WTC11 (cell line): ENCODE results near the gene ZSCAN10.

Source experiments
- GABPB1 ChIP-seq: sonication (generic); formaldehyde crosslinking; IDR thresholded peaks from 2 replicates; pipeline ENCODE4 v1.8.1; 2023; ENCODE audit warnings: mild to moderate bottlenecking, missing genetic modification reagents
- SP1 ChIP-seq: sonication (generic); formaldehyde crosslinking; conservative IDR thresholded peaks from 2 replicates; pipeline ENCODE4 v1.8.1; 2022; ENCODE audit warnings: missing genetic modification reagents
- TEAD1 ChIP-seq: sonication (generic); formaldehyde crosslinking; IDR thresholded peaks from 2 replicates; pipeline ENCODE4 v1.8.0; 2022; ENCODE audit warnings: mild to moderate bottlenecking, missing genetic modification reagents
- ZBTB21 ChIP-seq: sonication (generic); formaldehyde crosslinking; IDR thresholded peaks from 2 replicates; pipeline ENCODE4 v1.8.1; 2023; ENCODE audit warnings: mild to moderate bottlenecking, missing genetic modification reagents, borderline replicate concordance
- TF ChIP-seq, protein P1 (sequence below): sonication (generic); formaldehyde crosslinking; IDR thresholded peaks from 2 replicates; pipeline ENCODE4 v1.8.0; 2022; ENCODE audit warnings: mild to moderate bottlenecking, missing genetic modification reagents
- TF ChIP-seq, protein P2 (sequence below): sonication (generic); formaldehyde crosslinking; IDR thresholded peaks from 2 replicates; pipeline ENCODE4 v1.8.0; 2022; ENCODE audit warnings: mild to moderate bottlenecking, missing genetic modification reagents
- TF ChIP-seq, protein P3 (sequence below): sonication (generic); formaldehyde crosslinking; IDR thresholded peaks from 2 replicates; pipeline ENCODE4 v1.8.1; 2022; ENCODE audit warnings: mild to moderate bottlenecking, missing genetic modification reagents, moderate library complexity, borderline replicate concordance
- TF ChIP-seq, protein P4 (sequence below): sonication (generic); formaldehyde crosslinking; IDR thresholded peaks from 2 replicates; pipeline ENCODE4 v1.8.1; 2023; ENCODE audit warnings: mild to moderate bottlenecking, missing genetic modification reagents, moderate library complexity
- TF ChIP-seq, protein P5 (sequence below): fragments of 200-600 bp; IDR thresholded peaks from 2 replicates; pipeline ENCODE4 v1.8.0; 2022; ENCODE audit warnings: antibody characterized with exemption

DNA sequence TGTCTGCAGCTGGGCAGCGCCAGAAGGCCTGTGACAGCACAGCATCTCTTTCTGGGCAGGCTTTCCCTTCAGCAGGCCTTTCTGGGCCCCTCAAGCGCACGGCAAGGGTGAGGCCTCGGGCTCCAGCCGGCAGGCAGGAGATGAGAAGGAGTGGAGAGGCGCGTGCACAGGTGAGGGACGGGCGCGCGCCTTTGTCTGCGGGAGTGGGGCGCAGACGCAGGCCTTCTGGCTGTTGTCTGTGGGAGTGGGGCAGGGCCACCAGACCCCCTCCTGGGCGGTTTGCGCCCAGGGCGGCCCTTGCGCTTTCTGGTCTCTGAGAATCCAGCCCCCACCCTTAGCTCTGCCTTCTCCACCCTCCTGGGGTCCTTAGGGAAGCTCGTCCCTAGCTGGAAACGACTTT lies 19.8 kb upstream of the ZSCAN10 start:
- TF ChIP-seq, protein P1, sequence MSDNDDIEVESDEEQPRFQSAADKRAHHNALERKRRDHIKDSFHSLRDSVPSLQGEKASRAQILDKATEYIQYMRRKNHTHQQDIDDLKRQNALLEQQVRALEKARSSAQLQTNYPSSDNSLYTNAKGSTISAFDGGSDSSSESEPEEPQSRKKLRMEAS (CRISPR knock-in tag) = no peak
- TF ChIP-seq, protein P2, sequence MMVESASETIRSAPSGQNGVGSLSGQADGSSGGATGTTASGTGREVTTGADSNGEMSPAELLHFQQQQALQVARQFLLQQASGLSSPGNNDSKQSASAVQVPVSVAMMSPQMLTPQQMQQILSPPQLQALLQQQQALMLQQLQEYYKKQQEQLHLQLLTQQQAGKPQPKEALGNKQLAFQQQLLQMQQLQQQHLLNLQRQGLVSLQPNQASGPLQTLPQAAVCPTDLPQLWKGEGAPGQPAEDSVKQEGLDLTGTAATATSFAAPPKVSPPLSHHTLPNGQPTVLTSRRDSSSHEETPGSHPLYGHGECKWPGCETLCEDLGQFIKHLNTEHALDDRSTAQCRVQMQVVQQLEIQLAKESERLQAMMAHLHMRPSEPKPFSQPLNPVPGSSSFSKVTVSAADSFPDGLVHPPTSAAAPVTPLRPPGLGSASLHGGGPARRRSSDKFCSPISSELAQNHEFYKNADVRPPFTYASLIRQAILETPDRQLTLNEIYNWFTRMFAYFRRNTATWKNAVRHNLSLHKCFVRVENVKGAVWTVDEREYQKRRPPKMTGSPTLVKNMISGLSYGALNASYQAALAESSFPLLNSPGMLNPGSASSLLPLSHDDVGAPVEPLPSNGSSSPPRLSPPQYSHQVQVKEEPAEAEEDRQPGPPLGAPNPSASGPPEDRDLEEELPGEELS (CRISPR knock-in tag) = no peak
- TF ChIP-seq, protein P3, sequence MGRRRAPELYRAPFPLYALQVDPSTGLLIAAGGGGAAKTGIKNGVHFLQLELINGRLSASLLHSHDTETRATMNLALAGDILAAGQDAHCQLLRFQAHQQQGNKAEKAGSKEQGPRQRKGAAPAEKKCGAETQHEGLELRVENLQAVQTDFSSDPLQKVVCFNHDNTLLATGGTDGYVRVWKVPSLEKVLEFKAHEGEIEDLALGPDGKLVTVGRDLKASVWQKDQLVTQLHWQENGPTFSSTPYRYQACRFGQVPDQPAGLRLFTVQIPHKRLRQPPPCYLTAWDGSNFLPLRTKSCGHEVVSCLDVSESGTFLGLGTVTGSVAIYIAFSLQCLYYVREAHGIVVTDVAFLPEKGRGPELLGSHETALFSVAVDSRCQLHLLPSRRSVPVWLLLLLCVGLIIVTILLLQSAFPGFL (CRISPR knock-in tag) = no peak
- TF ChIP-seq, protein P4, sequence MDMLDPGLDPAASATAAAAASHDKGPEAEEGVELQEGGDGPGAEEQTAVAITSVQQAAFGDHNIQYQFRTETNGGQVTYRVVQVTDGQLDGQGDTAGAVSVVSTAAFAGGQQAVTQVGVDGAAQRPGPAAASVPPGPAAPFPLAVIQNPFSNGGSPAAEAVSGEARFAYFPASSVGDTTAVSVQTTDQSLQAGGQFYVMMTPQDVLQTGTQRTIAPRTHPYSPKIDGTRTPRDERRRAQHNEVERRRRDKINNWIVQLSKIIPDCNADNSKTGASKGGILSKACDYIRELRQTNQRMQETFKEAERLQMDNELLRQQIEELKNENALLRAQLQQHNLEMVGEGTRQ (CRISPR knock-in tag) = no peak
- TF ChIP-seq TEAD1 (CRISPR knock-in tag) (no peak), ZBTB21 (CRISPR knock-in tag) (no peak), GABPB1 (CRISPR knock-in tag) (no peak), SP1 (CRISPR knock-in tag) (no peak)
- TF ChIP-seq, protein P5, sequence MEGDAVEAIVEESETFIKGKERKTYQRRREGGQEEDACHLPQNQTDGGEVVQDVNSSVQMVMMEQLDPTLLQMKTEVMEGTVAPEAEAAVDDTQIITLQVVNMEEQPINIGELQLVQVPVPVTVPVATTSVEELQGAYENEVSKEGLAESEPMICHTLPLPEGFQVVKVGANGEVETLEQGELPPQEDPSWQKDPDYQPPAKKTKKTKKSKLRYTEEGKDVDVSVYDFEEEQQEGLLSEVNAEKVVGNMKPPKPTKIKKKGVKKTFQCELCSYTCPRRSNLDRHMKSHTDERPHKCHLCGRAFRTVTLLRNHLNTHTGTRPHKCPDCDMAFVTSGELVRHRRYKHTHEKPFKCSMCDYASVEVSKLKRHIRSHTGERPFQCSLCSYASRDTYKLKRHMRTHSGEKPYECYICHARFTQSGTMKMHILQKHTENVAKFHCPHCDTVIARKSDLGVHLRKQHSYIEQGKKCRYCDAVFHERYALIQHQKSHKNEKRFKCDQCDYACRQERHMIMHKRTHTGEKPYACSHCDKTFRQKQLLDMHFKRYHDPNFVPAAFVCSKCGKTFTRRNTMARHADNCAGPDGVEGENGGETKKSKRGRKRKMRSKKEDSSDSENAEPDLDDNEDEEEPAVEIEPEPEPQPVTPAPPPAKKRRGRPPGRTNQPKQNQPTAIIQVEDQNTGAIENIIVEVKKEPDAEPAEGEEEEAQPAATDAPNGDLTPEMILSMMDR = no peak
